ENCODE data around the gene ADGRD2. TPM values are rescaled to one million over a fixed set of nuclear protein-coding genes. Genes with fewer than 3 reads are reported as not detected.

ADGRD2 gene
- total and polyA plus RNA-seq, 9 of the 15 experiments (the other 6 are each of a cell fraction or from before 2014, with no cell fraction given): not detected

DNA sequence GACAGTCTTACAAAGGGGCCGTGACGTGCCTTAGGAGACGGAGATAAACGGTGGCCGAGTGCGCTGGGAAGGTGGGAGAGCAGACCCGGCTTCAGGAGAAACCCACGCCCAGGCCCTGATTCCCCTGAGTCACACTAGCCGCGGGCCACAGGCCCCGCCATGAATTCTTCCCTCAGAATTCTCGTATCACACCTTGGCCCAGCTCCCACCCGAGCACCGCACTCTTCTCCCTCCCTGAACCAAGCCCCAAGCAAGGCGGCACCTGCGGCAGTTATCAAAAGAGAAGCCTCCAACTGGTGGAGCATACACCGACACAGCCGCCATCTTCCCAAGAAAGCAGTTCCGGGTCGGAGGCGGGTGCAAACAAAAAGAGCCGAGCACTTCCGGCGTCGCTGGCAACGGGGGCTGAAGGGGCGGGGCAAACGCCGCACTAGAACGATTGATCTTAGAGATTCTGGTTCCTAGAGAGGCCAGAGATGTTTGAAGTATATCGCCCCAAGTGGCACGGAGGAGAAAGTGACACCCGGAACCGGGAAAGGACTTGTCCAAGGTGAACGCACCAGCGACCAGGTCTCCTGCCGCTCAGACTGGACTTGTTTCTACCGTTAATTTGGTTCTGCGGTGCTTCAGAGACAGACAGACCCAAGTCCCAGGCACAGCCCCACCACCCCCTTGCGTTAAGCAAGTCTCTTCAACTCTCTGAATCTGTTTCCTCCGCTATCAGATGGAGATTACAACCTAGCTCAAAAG lies 35.0 kb upstream of the ADGRD2 start, which contains the start of gene PSMB7 (continued):
- TF ChIP-seq, protein P1, sequence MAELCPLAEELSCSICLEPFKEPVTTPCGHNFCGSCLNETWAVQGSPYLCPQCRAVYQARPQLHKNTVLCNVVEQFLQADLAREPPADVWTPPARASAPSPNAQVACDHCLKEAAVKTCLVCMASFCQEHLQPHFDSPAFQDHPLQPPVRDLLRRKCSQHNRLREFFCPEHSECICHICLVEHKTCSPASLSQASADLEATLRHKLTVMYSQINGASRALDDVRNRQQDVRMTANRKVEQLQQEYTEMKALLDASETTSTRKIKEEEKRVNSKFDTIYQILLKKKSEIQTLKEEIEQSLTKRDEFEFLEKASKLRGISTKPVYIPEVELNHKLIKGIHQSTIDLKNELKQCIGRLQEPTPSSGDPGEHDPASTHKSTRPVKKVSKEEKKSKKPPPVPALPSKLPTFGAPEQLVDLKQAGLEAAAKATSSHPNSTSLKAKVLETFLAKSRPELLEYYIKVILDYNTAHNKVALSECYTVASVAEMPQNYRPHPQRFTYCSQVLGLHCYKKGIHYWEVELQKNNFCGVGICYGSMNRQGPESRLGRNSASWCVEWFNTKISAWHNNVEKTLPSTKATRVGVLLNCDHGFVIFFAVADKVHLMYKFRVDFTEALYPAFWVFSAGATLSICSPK (IDR thresholded peaks at IDR 0.05; ENCODE audit: borderline replicate concordance): no peak
- TF ChIP-seq E2F8 (IDR thresholded peaks at IDR 0.05; ENCODE audit: low read depth, partially characterized antibody) (peak; percentile 81), ZBTB2 (IDR thresholded peaks at IDR 0.05) (no peak), RNF2 (IDR thresholded peaks at IDR 0.05) (no peak; the same call in 1 of the 2 replicates), PHF8 (IDR thresholded peaks at IDR 0.05; ENCODE audit: borderline replicate concordance, low read length) (peak; percentile 94), CREB3L1 (IDR thresholded peaks at IDR 0.05; ENCODE audit: borderline replicate concordance, low read depth) (peak; percentile 92), SRSF1 (IDR thresholded peaks at IDR 0.05; ENCODE audit: low read depth, low read length) (no peak), MCM7 (IDR thresholded peaks at IDR 0.05) (no peak), ZNF695 (CRISPR knock-in tag; IDR thresholded peaks at IDR 0.05) (no peak), NONO (IDR thresholded peaks at IDR 0.05; ENCODE audit: low read depth in 2 of 2, low read length in 1 of 2) (no peak), ZNF134 (CRISPR knock-in tag; conservative IDR thresholded peaks at IDR 0.05) (no peak), EWSR1 (IDR thresholded peaks at IDR 0.05; ENCODE audit: borderline replicate concordance, low read depth, partially characterized antibody) (no peak), TARDBP (IDR thresholded peaks at IDR 0.05) (no peak), FOXK2 (conservative IDR thresholded peaks at IDR 0.05 in 1 of 2, IDR thresholded peaks at IDR 0.05 in 1 of 2; ENCODE audit: low read depth in 2 of 2) (peak; percentile 77 to 85), ZNF23 (CRISPR knock-in tag; IDR thresholded peaks at IDR 0.05) (no peak), SMAD4 (CRISPR knock-in tag; conservative IDR thresholded peaks at IDR 0.05) (no peak)
- TF ChIP-seq, protein P2, sequence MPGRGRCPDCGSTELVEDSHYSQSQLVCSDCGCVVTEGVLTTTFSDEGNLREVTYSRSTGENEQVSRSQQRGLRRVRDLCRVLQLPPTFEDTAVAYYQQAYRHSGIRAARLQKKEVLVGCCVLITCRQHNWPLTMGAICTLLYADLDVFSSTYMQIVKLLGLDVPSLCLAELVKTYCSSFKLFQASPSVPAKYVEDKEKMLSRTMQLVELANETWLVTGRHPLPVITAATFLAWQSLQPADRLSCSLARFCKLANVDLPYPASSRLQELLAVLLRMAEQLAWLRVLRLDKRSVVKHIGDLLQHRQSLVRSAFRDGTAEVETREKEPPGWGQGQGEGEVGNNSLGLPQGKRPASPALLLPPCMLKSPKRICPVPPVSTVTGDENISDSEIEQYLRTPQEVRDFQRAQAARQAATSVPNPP (IDR thresholded peaks at IDR 0.05; ENCODE audit: borderline replicate concordance, insufficient read depth, insufficient read length): no peak
- TF ChIP-seq, protein P3, sequence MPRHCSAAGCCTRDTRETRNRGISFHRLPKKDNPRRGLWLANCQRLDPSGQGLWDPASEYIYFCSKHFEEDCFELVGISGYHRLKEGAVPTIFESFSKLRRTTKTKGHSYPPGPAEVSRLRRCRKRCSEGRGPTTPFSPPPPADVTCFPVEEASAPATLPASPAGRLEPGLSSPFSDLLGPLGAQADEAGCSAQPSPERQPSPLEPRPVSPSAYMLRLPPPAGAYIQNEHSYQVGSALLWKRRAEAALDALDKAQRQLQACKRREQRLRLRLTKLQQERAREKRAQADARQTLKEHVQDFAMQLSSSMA (CRISPR knock-in tag; IDR thresholded peaks at IDR 0.05): no peak

Measured in K562 (cell line).